ENCODE results near the gene SLC25A45.
A peak's percentile ranks its signal among the peaks of the same experiment; 100 is the strongest.

The SLC25A45 gene

GRCh38 chr11:65353376-65353775 is 29.1 kb downstream of the SLC25A45 start:
- no peaks in the 10 kb centered on the region; the same call in 1 of the 2 replicates for H3F3A ChIP-seq (ENCODE audit: low read depth)
- no peaks in the 10 kb centered on the region for H4K20me1 ChIP-seq (ENCODE audit: insufficient read depth, low read length, poor library complexity, severe bottlenecking)
- no peak overlapping the region for H2AFZ ChIP-seq (ENCODE audit: low read length)
- H3K4me2 ChIP-seq (ENCODE audit: low read depth, low read length, poor library complexity, severe bottlenecking), result no peak overlapping the region
- H3K4me3 ChIP-seq (ENCODE audit: low read length, poor library complexity, severe bottlenecking), result no peak overlapping the region
- H3K9me2 ChIP-seq (replicated peaks; ENCODE audit: low read depth, low read length), result no peaks in the 10 kb centered on the region
- TF ChIP-seq EZH2phosphoT487 (IDR thresholded peaks at IDR 0.05; ENCODE audit: borderline replicate concordance) (no peak), CTCF (conservative IDR thresholded peaks at IDR 0.05; ENCODE audit: low read length) (no peak)
- H3K36me3 ChIP-seq (ENCODE audit: insufficient read depth, low read length), result peaks cover 33% of the 10 kb centered on the region; the same call in 1 of the 2 replicates
- no peaks in the 10 kb centered on the region for H3K79me2 ChIP-seq (ENCODE audit: insufficient read depth, low read length)
- no peak overlapping the region for H3K9ac ChIP-seq (ENCODE audit: low read depth, low read length, poor library complexity, severe bottlenecking)
- H3K9me3 ChIP-seq (ENCODE audit: insufficient read depth, low read depth, low read length), result no peaks in the 10 kb centered on the region
- H3K4me1 ChIP-seq (ENCODE audit: insufficient read depth, low read length, poor library complexity, severe bottlenecking), result peaks cover 3% of the 10 kb centered on the region
- no peaks in the 10 kb centered on the region for H3K27me3 ChIP-seq (ENCODE audit: insufficient read depth, low read length, poor library complexity, severe bottlenecking)

GRCh38 chr11:65352783-65353182 is 29.7 kb downstream of the SLC25A45 start:
- TF ChIP-seq CTCF (conservative IDR thresholded peaks at IDR 0.05; ENCODE audit: low read length) (peak; percentile 55), EZH2phosphoT487 (IDR thresholded peaks at IDR 0.05; ENCODE audit: borderline replicate concordance) (no peak)
- Histone ChIP-seq H3K9ac (ENCODE audit: low read depth, low read length, poor library complexity, severe bottlenecking) (no peak overlapping the region), H3K79me2 (ENCODE audit: insufficient read depth, low read length) (no peaks in the 10 kb centered on the region), H2AFZ (ENCODE audit: low read length) (no peak overlapping the region), H3K4me3 (ENCODE audit: low read length, poor library complexity, severe bottlenecking) (no peak overlapping the region), H4K20me1 (ENCODE audit: insufficient read depth, low read length, poor library complexity, severe bottlenecking) (no peaks in the 10 kb centered on the region), H3K4me1 (ENCODE audit: insufficient read depth, low read length, poor library complexity, severe bottlenecking) (peaks cover 3% of the 10 kb centered on the region), H3F3A (ENCODE audit: low read depth) (no peaks in the 10 kb centered on the region; the same call in 1 of the 2 replicates), H3K4me2 (ENCODE audit: low read depth, low read length, poor library complexity, severe bottlenecking) (no peak overlapping the region), H3K9me3 (ENCODE audit: insufficient read depth, low read depth, low read length) (no peaks in the 10 kb centered on the region), H3K36me3 (ENCODE audit: insufficient read depth, low read length) (peaks cover 39% of the 10 kb centered on the region; the same call in 1 of the 2 replicates), H3K27me3 (ENCODE audit: insufficient read depth, low read length, poor library complexity, severe bottlenecking) (no peaks in the 10 kb centered on the region), H3K9me2 (replicated peaks; ENCODE audit: low read depth, low read length) (no peaks in the 10 kb centered on the region)

GRCh38 chr11:65351511-65351910 is 30.9 kb downstream of the SLC25A45 start:
- no peaks in the 10 kb centered on the region for H4K20me1 ChIP-seq (ENCODE audit: insufficient read depth, low read length, poor library complexity, severe bottlenecking)
- H3K36me3 ChIP-seq (ENCODE audit: insufficient read depth, low read length), result peaks cover 42% of the 10 kb centered on the region; the same call in 1 of the 2 replicates
- H3K4me3 ChIP-seq (ENCODE audit: low read length, poor library complexity, severe bottlenecking), result no peak overlapping the region
- no peak overlapping the region for H3K9ac ChIP-seq (ENCODE audit: low read depth, low read length, poor library complexity, severe bottlenecking)
- H3K4me1 ChIP-seq (ENCODE audit: insufficient read depth, low read length, poor library complexity, severe bottlenecking), result peaks cover 3% of the 10 kb centered on the region
- no peak overlapping the region for H2AFZ ChIP-seq (ENCODE audit: low read length)
- H3F3A ChIP-seq (ENCODE audit: low read depth), result no peaks in the 10 kb centered on the region; the same call in 1 of the 2 replicates
- H3K9me3 ChIP-seq (ENCODE audit: insufficient read depth, low read depth, low read length), result no peaks in the 10 kb centered on the region
- no peaks in the 10 kb centered on the region for H3K79me2 ChIP-seq (ENCODE audit: insufficient read depth, low read length)
- no peaks in the 10 kb centered on the region for H3K9me2 ChIP-seq (replicated peaks; ENCODE audit: low read depth, low read length)
- no peak overlapping the region for H3K4me2 ChIP-seq (ENCODE audit: low read depth, low read length, poor library complexity, severe bottlenecking)
- no peaks in the 10 kb centered on the region for H3K27me3 ChIP-seq (ENCODE audit: insufficient read depth, low read length, poor library complexity, severe bottlenecking)
- TF ChIP-seq CTCF (conservative IDR thresholded peaks at IDR 0.05; ENCODE audit: low read length) (no peak), EZH2phosphoT487 (IDR thresholded peaks at IDR 0.05; ENCODE audit: borderline replicate concordance) (no peak)
